ENCODE results near the gene ANKRD10. TPM values are rescaled to one million over a fixed set of nuclear protein-coding genes. Genes with fewer than 3 reads are reported as not detected.

The ANKRD10 gene
- total RNA-seq, 1 donor from 2014 or later: 228 TPM

- Mint-ChIP-seq H3K4me1 (ENCODE audit: low read depth) (peaks cover 2% of the 10 kb centered on the region), H3K9me3 (ENCODE audit: low read depth) (no peaks in the 10 kb centered on the region), H3K36me3 (ENCODE audit: insufficient read depth) (no peaks in the 10 kb centered on the region), H3K27me3 (peaks cover 5% of the 10 kb centered on the region), H3K27ac (no peak overlapping the region), H3K4me3 (ENCODE audit: low read depth) (no peak overlapping the region)
- no peak for TF ChIP-seq CTCF (IDR thresholded peaks at IDR 0.05; ENCODE audit: unreplicated experiment)
- no peak for DNase-seq (ENCODE audit: low spot score, unreplicated experiment)
Measured at GRCh38 chr13:110830331-110830730, 84.5 kb downstream of the ANKRD10 start.

- Mint-ChIP-seq H3K4me1 (ENCODE audit: low read depth) (peaks cover 2% of the 10 kb centered on the region), H3K27me3 (peaks cover 5% of the 10 kb centered on the region), H3K9me3 (ENCODE audit: low read depth) (no peaks in the 10 kb centered on the region), H3K36me3 (ENCODE audit: insufficient read depth) (no peaks in the 10 kb centered on the region), H3K27ac (no peak overlapping the region), H3K4me3 (ENCODE audit: low read depth) (no peak overlapping the region)
- TF ChIP-seq CTCF (IDR thresholded peaks at IDR 0.05; ENCODE audit: unreplicated experiment): no peak
- DNase-seq (ENCODE audit: low spot score, unreplicated experiment): no peak
Measured at GRCh38 chr13:110829486-110829885, 85.4 kb downstream of the ANKRD10 start.

GRCh38 chr13:110828705-110829104, 86.2 kb downstream of the ANKRD10 start:
- no peak overlapping the region for H3K27ac Mint-ChIP-seq
- no peak for TF ChIP-seq CTCF (IDR thresholded peaks at IDR 0.05; ENCODE audit: unreplicated experiment)
- DNase-seq (ENCODE audit: low spot score, unreplicated experiment): no peak
- H3K9me3 Mint-ChIP-seq (ENCODE audit: low read depth): no peaks in the 10 kb centered on the region
- no peaks in the 10 kb centered on the region for H3K36me3 Mint-ChIP-seq (ENCODE audit: insufficient read depth)
- H3K4me3 Mint-ChIP-seq (ENCODE audit: low read depth): no peak overlapping the region
- H3K27me3 Mint-ChIP-seq: peaks cover 5% of the 10 kb centered on the region
- H3K4me1 Mint-ChIP-seq (ENCODE audit: low read depth): peaks cover 2% of the 10 kb centered on the region

Other genes with a start within 250 kb of the ANKRD10 start
- 90.4 and 92.4 TPM in 2 replicates for gene CARS2, start 209.0 kb downstream of the ANKRD10 start, total RNA-seq
- gene ING1, start 201.4 kb downstream of the ANKRD10 start, total RNA-seq: 18.5 and 20.7 TPM in 2 replicates
- gene ARHGEF7, start 200.2 kb upstream of the ANKRD10 start, total RNA-seq: 84.4 and 86.5 TPM in 2 replicates